HG03378 (cell line): ENCODE measurements around the gene CCDC85C.

Experiments used
- ATAC-seq: cut with Tn5 transposase; IDR thresholded peaks from one replicate; pipeline ENCODE4 v1.9.1; 2021; ENCODE audit warnings: mild to moderate bottlenecking, moderate library complexity; ENCODE audit not compliant: unreplicated experiment

The CCDC85C gene

DNA sequence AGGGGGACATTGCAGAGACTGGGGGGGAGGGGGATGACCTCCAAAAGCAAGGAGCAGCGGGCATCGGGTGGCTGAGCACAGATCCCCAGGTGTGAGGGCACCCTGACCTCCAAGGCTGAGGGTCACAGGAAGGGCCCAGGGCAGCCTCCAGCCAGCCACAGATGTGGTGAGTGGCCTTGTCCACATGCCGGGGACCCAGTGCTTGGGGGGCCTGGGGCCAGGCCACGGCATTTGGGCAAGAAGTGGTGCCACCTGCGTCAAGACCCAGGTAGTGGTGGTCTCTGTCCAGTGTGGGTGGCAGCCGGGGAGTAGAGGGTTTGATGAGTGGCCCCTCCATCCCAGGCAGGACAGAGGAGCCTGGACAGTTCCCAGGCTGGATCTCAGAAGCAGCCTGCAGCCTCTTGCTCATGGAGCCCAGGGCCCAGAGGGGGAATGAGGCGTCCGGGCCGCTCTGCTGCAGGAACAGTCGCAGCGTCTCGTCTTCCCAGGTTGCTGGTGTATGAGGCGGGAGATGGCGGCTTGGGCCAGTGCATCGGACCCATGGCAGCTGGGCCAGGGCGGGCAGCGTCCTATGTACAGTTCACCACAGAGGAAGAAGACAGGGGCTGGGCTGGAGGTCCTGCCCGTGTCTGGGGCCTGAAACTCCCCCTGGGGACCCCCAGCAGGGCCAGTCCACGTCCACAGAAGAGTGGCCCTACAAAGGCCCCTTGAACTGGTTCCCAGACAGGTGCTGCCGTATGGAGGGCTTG is 89.3 kb downstream of the CCDC85C start:
- no peak for ATAC-seq

- no peak for ATAC-seq
These were observed 90.0 kb downstream of the CCDC85C start for GRCh38 chr14:99513946-99514551.

DNA sequence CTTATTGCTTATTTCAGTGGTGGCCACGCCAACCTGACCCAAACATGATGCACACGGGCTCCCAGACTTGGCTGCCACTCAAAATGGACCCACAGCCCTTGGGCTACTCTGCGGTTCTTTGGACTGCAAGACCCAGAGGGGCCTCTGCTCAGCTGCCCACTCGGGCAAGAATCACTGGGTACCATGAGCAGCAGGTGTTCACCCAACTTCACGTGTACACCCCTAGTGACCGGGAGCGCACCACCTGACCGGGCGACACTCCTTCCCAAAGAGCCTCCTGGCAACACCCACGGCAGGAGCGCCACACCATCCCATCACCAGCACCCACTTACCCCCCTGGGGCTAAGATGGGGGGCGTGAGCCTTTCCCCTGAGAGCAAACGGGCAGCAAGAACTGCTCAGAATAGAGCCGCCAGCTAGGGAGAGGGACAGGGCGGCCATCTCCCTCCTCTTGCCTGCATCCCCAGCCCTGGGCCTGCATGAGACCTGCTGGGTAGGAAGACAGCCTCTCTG is 90.8 kb downstream of the CCDC85C start:
- no peak for ATAC-seq

- no peak for ATAC-seq
These were observed 91.3 kb downstream of the CCDC85C start for GRCh38 chr14:99512571-99513182.

GRCh38 chr14:99512110-99512449 is 91.9 kb downstream of the CCDC85C start:
- ATAC-seq, result no peak

DNA sequence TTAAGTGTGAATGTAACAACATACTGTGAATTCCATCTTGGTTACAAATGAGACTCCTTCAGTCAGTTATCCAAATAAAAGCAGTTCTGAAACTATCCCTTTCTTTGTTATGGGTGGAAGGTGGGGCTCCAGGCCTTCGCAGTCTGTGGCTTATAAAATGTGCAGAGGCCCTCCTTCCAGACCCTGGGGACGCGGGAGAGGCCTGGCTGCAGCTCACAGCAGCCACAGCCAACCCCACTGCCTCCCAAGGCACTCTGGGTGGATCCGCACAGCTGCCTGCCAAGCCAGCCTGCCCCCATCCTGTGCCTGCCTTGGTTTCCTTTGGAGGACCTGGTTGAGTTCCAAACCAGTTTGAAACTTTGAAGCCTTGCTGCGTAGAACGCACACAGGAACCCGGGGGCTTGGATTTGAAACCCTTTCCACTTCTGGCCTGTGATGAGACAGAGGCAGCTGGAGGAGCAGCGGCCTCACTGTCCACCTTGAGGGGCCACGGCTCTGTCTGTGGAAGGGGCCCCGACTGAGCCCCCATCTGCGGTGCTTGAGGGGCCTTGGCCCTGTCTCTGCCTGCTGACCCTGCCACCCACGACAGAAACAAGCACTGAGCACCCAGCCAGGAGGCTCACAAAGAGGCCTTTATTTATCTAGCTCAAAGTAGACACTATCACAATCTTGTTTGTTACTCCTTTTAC is 92.4 kb downstream of the CCDC85C start:
- ATAC-seq, result no peak

DNA sequence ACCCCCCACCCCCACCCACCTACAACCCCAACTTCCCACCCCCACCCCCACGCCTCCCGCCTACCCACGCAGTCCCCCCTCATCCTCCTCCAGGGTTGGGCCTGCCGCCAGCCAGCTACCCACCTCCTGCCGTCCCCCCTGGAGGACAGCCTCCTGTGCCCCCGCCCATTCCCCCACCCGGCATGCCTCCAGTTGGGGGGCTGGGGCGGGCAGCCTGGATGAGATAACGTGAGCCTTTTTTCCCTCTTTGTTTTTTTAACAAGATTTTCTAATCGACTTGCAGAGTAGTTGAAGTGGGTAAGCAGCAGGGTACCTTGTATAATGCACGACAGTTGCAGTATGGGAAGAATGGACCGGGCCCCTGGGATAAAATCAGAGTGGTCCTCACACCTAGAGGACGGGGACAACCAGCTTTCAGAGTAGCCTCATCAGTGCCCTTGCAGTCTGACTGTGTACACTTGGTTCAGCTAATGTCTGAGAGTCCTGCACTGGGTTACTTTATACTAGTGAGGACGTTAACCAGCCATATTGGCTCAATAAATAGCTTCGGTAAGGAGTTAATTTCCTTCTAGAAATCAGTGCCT is 93.4 kb downstream of the CCDC85C start:
- no peak for ATAC-seq

GRCh38 chr14:99509871-99510555 is 94.0 kb downstream of the CCDC85C start:
- ATAC-seq, result no peak

GRCh38 chr14:99508896-99509629 is 94.9 kb downstream of the CCDC85C start:
- no peak for ATAC-seq

- ATAC-seq, result no peak
These were observed 96.0 kb downstream of the CCDC85C start for GRCh38 chr14:99507860-99508640.

GRCh38 chr14:99506276-99506675 is 97.7 kb downstream of the CCDC85C start:
- no peak for ATAC-seq

- ATAC-seq, result no peak
These were observed 98.9 kb downstream of the CCDC85C start for GRCh38 chr14:99505089-99505488.

GRCh38 chr14:99503848-99504453 is 100.1 kb downstream of the CCDC85C start:
- ATAC-seq, result no peak

DNA sequence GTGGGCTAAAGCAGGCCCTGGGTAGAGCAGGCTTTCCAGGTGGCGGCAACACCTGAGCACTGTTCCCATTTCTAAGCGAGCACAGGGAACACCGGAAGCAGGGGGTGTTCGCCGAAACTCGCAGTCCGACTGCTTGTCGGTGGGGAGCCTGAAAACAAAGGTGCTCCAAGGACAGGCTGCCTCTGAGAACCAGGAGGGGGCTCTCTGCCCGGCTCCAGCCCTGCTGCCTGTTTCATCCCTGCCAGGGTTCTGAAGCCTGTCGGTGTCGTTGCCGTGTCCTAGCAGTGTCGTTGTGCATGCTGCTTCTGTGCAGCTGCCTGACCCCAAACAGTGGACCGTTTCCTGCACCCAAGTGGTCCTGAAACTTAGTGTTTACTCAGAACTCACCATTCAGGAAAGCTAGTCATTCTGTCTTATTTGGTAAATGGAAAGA is 101.0 kb downstream of the CCDC85C start:
- ATAC-seq, result no peak

GRCh38 chr14:99497894-99498293 is 106.1 kb downstream of the CCDC85C start:
- ATAC-seq, result no peak

- ATAC-seq, result no peak
These were observed 106.7 kb downstream of the CCDC85C start for GRCh38 chr14:99497341-99497740.

- ATAC-seq, result no peak
These were observed 119.9 kb downstream of the CCDC85C start for GRCh38 chr14:99484106-99484505.

DNA sequence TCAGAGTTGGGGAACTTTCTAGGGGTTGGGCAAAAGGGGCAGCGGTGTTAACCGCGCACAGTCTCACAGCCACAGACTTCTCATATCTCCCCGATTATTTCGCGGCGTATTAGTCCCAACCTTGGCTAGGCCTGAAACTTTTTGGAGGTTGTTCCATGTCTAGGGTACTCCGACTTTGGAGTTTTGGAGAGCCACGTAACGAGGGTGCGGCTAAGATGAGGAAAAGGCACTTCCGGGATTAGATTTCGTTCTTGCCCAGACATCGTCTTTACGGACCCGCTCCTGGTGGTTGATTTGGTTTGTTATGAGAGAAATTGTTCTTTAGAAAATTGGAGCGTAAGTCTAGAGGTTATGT is 122.3 kb downstream of the CCDC85C start:
- no peak for ATAC-seq
